GM23338 (cell line): ENCODE data around the gene CD40. TPM values are rescaled to one million over a fixed set of nuclear protein-coding genes. Genes with fewer than 3 reads are reported as not detected.

Experiments used
- ATAC-seq: fragments of 200-7000 bp; cut with Tn5 transposase; 3 replicates; pipeline ENCODE4 v1.9.1; 2020
- DNase-seq: peaks from one replicate; pipeline ENCODE4 v3.0.0-alpha.2; 2015; ENCODE audit warnings: low spot score
- H2AFZ ChIP-seq: fragments of 200-600 bp; sonication (generic); 2 replicates; pipeline ENCODE4 v1.8.0; 2016; ENCODE audit warnings: antibody characterized with exemption, mild to moderate bottlenecking, moderate library complexity
- H3F3A ChIP-seq: fragments of 200-600 bp; sonication (generic); replicated peaks from 2 replicates; pipeline ENCODE4 v1.8.0; 2017; ENCODE audit warnings: antibody characterized with exemption, mixed run types, low read depth
- H3K27ac ChIP-seq: fragments of 200-600 bp; sonication (generic); 2 replicates; pipeline ENCODE4 v1.6.1; 2016; ENCODE audit warnings: low read depth
- H3K27me3 ChIP-seq: fragments of 200-600 bp; sonication (generic); 2 replicates; pipeline ENCODE4 v1.8.0; 2016; ENCODE audit warnings: mild to moderate bottlenecking, mixed run types, moderate library complexity; ENCODE audit not compliant: insufficient read depth
- H3K36me3 ChIP-seq: fragments of 200-600 bp; sonication (generic); 2 replicates; pipeline ENCODE4 v1.8.0; 2016; ENCODE audit warnings: mild to moderate bottlenecking; ENCODE audit not compliant: insufficient read depth
- H3K4me1 ChIP-seq: fragments of 200-600 bp; sonication (generic); 2 replicates; pipeline ENCODE4 v1.8.0; 2016; ENCODE audit warnings: mild to moderate bottlenecking, moderate library complexity; ENCODE audit not compliant: insufficient read depth
- H3K4me2 ChIP-seq: fragments of 200-600 bp; sonication (generic); 2 replicates; pipeline ENCODE4 v1.7.1; 2017; ENCODE audit warnings: mixed run types
- H3K4me3 ChIP-seq: fragments of 200-600 bp; sonication (generic); 2 replicates; pipeline ENCODE4 v1.6.1; 2016; ENCODE audit warnings: mixed run types
- H3K79me2 ChIP-seq: fragments of 200-600 bp; sonication (generic); replicated peaks from 2 replicates; pipeline ENCODE4 v1.8.0; 2017; ENCODE audit warnings: mild to moderate bottlenecking; ENCODE audit not compliant: insufficient read depth
- H3K9me2 ChIP-seq: fragments of 200-600 bp; sonication (generic); 2 replicates; pipeline ENCODE4 v1.8.0; 2017; ENCODE audit not compliant: insufficient read depth
- H4K20me1 ChIP-seq: fragments of 200-600 bp; sonication (generic); replicated peaks from 2 replicates; pipeline ENCODE4 v1.8.0; 2017; ENCODE audit warnings: mild to moderate bottlenecking; ENCODE audit not compliant: insufficient read depth
- H3K27ac Mint-ChIP-seq: 2 replicates; pipeline ENCODE4 v1.8.0; 2020; ENCODE audit warnings: inconsistent platforms, mild to moderate bottlenecking, moderate library complexity, mixed read lengths
- H3K27me3 Mint-ChIP-seq: 3 replicates; pipeline ENCODE4 v1.8.0; 2022; ENCODE audit warnings: low read depth, mild to moderate bottlenecking, moderate library complexity, mixed read lengths, inconsistent platforms; ENCODE audit not compliant: insufficient read depth, poor library complexity
- H3K36me3 Mint-ChIP-seq: 3 replicates; pipeline ENCODE4 v1.8.0; 2021; ENCODE audit warnings: low read depth, mild to moderate bottlenecking, inconsistent platforms, moderate library complexity, mixed read lengths
- H3K4me1 Mint-ChIP-seq: 3 replicates; pipeline ENCODE4 v1.8.0; 2020; ENCODE audit warnings: mild to moderate bottlenecking, inconsistent platforms, mixed read lengths
- H3K4me3 Mint-ChIP-seq: 3 replicates; pipeline ENCODE4 v1.8.0; 2021; ENCODE audit warnings: moderate library complexity, mild to moderate bottlenecking, inconsistent platforms, mixed read lengths
- H3K9me3 Mint-ChIP-seq: 3 replicates; pipeline ENCODE4 v1.8.0; 2020; ENCODE audit warnings: moderate library complexity, mild to moderate bottlenecking, inconsistent platforms, mixed read lengths
- CREB1 ChIP-seq: fragments of 250-450 bp; sonication (Bioruptor Pico); IDR thresholded peaks from 2 replicates; pipeline ENCODE4 v1.5.0; 2020; ENCODE audit warnings: low read depth, mild to moderate bottlenecking, moderate library complexity
- EZH2 ChIP-seq: fragments of 200-600 bp; sonication (generic); IDR thresholded peaks from one replicate; pipeline ENCODE4 v1.8.0; 2017; ENCODE audit warnings: antibody characterized with exemption, mild to moderate bottlenecking, low read depth; ENCODE audit not compliant: unreplicated experiment
- EZH2phosphoT487 ChIP-seq: fragments of 200-600 bp; sonication (generic); IDR thresholded peaks from one replicate; pipeline ENCODE4 v1.8.1; 2018; ENCODE audit warnings: antibody characterized with exemption; ENCODE audit not compliant: unreplicated experiment
- NANOG ChIP-seq: IDR thresholded peaks from 2 replicates; pipeline ENCODE4 v1.6.1; 2016; ENCODE audit warnings: antibody characterized with exemption, borderline replicate concordance
- POLR2AphosphoS5 ChIP-seq: IDR thresholded peaks from 2 replicates; pipeline ENCODE4 v1.6.1; 2016; ENCODE audit warnings: antibody characterized with exemption, low read depth
- STAT1 ChIP-seq: IDR thresholded peaks from one replicate; pipeline ENCODE4 v1.6.1; 2016; ENCODE audit warnings: antibody characterized with exemption; ENCODE audit not compliant: unreplicated experiment
- ZNF114 ChIP-seq: fragments of 250-450 bp; sonication (Bioruptor Pico); IDR thresholded peaks from 2 replicates; pipeline ENCODE4 v1.5.0; 2020; ENCODE audit warnings: mild to moderate bottlenecking, moderate library complexity
- ZNF331 ChIP-seq: fragments of 250-450 bp; sonication (Bioruptor Pico); IDR thresholded peaks from 2 replicates; pipeline ENCODE4 v1.5.0; 2020; ENCODE audit warnings: low read depth, mild to moderate bottlenecking, moderate library complexity
- polyA plus RNA-seq: library from polyadenylated mRNA; unstranded; fragments of >200 nt; fragmentation: Nextera tagmentation; extraction: Ambion mirVana; gene quantifications from 2 replicates; pipeline ENCODE4 v1.2.1, GENCODE V29; 2016
- total RNA-seq: library from RNA; depleted of rRNA; stranded (reverse); fragments of >200 nt; shearing (Covaris generic); gene quantifications from 2 replicates; pipeline ENCODE4 v1.2.3, GENCODE V29; 2014
- TF ChIP-seq, protein P1 (sequence below): IDR thresholded peaks from 2 replicates; pipeline ENCODE4 v1.6.1; 2016; ENCODE audit warnings: antibody characterized with exemption
- TF ChIP-seq, protein P2 (sequence below): IDR thresholded peaks from one replicate; pipeline ENCODE4 v1.6.1; 2018; ENCODE audit warnings: antibody characterized with exemption; ENCODE audit not compliant: unreplicated experiment
- TF ChIP-seq, protein P3 (sequence below), 2 experiments: fragments of 200-600 bp in 1 of 2; sonication (generic) in 1 of 2; conservative IDR thresholded peaks; 2 replicates each; pipeline versions ENCODE4 v1.5.1 to v1.6.1; 2016 to 2017; ENCODE audit warnings: antibody characterized with exemption in 2 of 2, low read depth in 2 of 2, mild to moderate bottlenecking in 2 of 2, moderate library complexity in 1 of 2

CD40 gene
- total and polyA plus RNA-seq, 2 experiments from 2014 or later, result 15.4 to 18.9 TPM

DNA sequence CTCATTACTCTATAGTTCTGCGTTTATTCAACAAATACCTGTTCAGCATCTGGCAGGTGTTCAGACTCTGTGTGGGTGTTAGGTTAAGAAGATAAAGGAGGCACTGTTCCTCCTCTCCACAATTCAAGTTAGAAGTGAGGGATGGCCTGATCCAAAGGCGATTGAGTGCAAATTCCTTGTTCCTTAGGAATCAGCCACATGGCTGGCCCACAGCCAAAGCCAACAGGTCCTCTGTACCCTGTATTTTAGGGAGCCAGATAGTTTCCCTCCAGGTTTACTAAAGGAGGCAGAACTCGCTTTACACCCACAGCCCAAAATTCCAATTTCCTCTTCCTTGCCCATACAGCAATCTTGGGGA, 5.0 kb upstream of the CD40 start (continued):
- TF ChIP-seq, protein P1, sequence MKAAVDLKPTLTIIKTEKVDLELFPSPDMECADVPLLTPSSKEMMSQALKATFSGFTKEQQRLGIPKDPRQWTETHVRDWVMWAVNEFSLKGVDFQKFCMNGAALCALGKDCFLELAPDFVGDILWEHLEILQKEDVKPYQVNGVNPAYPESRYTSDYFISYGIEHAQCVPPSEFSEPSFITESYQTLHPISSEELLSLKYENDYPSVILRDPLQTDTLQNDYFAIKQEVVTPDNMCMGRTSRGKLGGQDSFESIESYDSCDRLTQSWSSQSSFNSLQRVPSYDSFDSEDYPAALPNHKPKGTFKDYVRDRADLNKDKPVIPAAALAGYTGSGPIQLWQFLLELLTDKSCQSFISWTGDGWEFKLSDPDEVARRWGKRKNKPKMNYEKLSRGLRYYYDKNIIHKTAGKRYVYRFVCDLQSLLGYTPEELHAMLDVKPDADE, result no peak
- TF ChIP-seq NANOG, result no peak
- TF ChIP-seq, protein P2, sequence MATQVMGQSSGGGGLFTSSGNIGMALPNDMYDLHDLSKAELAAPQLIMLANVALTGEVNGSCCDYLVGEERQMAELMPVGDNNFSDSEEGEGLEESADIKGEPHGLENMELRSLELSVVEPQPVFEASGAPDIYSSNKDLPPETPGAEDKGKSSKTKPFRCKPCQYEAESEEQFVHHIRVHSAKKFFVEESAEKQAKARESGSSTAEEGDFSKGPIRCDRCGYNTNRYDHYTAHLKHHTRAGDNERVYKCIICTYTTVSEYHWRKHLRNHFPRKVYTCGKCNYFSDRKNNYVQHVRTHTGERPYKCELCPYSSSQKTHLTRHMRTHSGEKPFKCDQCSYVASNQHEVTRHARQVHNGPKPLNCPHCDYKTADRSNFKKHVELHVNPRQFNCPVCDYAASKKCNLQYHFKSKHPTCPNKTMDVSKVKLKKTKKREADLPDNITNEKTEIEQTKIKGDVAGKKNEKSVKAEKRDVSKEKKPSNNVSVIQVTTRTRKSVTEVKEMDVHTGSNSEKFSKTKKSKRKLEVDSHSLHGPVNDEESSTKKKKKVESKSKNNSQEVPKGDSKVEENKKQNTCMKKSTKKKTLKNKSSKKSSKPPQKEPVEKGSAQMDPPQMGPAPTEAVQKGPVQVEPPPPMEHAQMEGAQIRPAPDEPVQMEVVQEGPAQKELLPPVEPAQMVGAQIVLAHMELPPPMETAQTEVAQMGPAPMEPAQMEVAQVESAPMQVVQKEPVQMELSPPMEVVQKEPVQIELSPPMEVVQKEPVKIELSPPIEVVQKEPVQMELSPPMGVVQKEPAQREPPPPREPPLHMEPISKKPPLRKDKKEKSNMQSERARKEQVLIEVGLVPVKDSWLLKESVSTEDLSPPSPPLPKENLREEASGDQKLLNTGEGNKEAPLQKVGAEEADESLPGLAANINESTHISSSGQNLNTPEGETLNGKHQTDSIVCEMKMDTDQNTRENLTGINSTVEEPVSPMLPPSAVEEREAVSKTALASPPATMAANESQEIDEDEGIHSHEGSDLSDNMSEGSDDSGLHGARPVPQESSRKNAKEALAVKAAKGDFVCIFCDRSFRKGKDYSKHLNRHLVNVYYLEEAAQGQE, result no peak

DNA sequence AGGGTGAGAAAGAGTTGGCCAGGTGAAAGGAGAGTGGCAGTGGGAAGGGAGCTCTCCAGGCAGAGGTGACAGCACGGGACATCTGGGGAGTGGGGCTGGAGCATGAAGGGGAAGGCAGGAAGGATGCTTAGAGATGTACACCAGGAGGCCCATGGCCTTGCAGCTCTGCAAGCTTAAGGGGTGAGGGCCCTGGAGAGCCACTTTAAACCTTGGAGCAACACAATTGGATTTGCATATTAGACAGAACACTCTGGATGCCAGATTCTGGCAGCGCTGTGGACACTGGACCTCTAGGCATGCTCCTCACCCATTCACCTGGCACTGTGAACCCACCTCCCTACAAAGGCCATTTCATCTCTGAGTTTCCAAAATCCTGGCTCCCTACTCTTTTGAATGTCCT, 3.7 kb upstream of the CD40 start:
- peaks cover 19% of the 10 kb centered on the region for H3K27me3 Mint-ChIP-seq
- H3K4me2 ChIP-seq, result no peak overlapping the region
- DNase-seq, result no peak
- no peak for TF ChIP-seq NANOG
- no peak for TF ChIP-seq ZNF331 (CRISPR knock-in tag)
- TF ChIP-seq EZH2phosphoT487, result no peak
- TF ChIP-seq EZH2, result no peak
- TF ChIP-seq, protein P1, result no peak
- TF ChIP-seq, protein P3, sequence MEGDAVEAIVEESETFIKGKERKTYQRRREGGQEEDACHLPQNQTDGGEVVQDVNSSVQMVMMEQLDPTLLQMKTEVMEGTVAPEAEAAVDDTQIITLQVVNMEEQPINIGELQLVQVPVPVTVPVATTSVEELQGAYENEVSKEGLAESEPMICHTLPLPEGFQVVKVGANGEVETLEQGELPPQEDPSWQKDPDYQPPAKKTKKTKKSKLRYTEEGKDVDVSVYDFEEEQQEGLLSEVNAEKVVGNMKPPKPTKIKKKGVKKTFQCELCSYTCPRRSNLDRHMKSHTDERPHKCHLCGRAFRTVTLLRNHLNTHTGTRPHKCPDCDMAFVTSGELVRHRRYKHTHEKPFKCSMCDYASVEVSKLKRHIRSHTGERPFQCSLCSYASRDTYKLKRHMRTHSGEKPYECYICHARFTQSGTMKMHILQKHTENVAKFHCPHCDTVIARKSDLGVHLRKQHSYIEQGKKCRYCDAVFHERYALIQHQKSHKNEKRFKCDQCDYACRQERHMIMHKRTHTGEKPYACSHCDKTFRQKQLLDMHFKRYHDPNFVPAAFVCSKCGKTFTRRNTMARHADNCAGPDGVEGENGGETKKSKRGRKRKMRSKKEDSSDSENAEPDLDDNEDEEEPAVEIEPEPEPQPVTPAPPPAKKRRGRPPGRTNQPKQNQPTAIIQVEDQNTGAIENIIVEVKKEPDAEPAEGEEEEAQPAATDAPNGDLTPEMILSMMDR (conservative IDR thresholded peaks at IDR 0.05; ENCODE audit: low read depth in 2 of 2), result no peak
- TF ChIP-seq, protein P2, result no peak
- no peak for TF ChIP-seq ZNF114
- TF ChIP-seq POLR2AphosphoS5, result no peak
- TF ChIP-seq CREB1 (CRISPR knock-in tag), result no peak
- no peak for TF ChIP-seq STAT1

More for the DNA sequence above, 3.7 kb upstream of the CD40 start:
- H3K36me3 ChIP-seq, result no peaks in the 10 kb centered on the region
- no peaks in the 10 kb centered on the region for H3K36me3 Mint-ChIP-seq
- peaks cover 8% of the 10 kb centered on the region; the same call in 1 of the 2 replicates for H4K20me1 ChIP-seq
- no peaks in the 10 kb centered on the region for H3K79me2 ChIP-seq
- H3K4me1 Mint-ChIP-seq, result peaks cover 5% of the 10 kb centered on the region; the same call in 2 of the 3 replicates
- H3K4me1 ChIP-seq, result peaks cover 7% of the 10 kb centered on the region
- peaks cover 35% of the 10 kb centered on the region for H3K27me3 ChIP-seq
- no peak overlapping the region for H3K4me3 Mint-ChIP-seq
- H3K27ac Mint-ChIP-seq, result no peak overlapping the region
- H3K27ac ChIP-seq, result no peak overlapping the region
- no peak overlapping the region for H3K4me3 ChIP-seq
- H2AFZ ChIP-seq, result no peak overlapping the region
- H3F3A ChIP-seq, result 0 out of 2 replicates have a peak, but pooled peaks cover 3% of the 10 kb centered on the region
- H3K9me2 ChIP-seq, result no peaks in the 10 kb centered on the region
- no peaks in the 10 kb centered on the region for H3K9me3 Mint-ChIP-seq
- ATAC-seq, result no peak
